ENCODE results near the gene DBP.

DBP gene

GRCh38 chr19:48619692-48620585, 17.2 kb downstream of the DBP start:
- TF ChIP-seq CTCF (IDR thresholded peaks at IDR 0.05; ENCODE audit: low read depth, low read length): no peak
- peak in 1 of 2 donors; percentile 52 for DNase-seq (ENCODE audit: low read depth in 2 of 2)
- H3K4me3 ChIP-seq (replicated peaks in 1 of 2; ENCODE audit: low read depth in 2 of 2, low read length in 2 of 2): peak overlapping the region; percentile 53 to 66

GRCh38 chr19:48618916-48619691, 18.1 kb downstream of the DBP start, which contains the start of the genes RPL18 and SPHK2:
TSS of gene RPL18 (minus strand) at chr19:48619178. CDS start at chr19:48619143, 35 bp downstream.
TSS of gene SPHK2 (plus strand) at chr19:48619506. CDS start at chr19:48620515, 1,009 bp downstream.
- DNase-seq (ENCODE audit: low read depth in 2 of 2): peak; percentile 100
- H3K4me3 ChIP-seq (replicated peaks in 1 of 2; ENCODE audit: low read depth in 2 of 2, low read length in 2 of 2): peak within 1 kb of the TSS; percentile 66 to 69
- no peak for TF ChIP-seq CTCF (IDR thresholded peaks at IDR 0.05; ENCODE audit: low read depth, low read length)

GRCh38 chr19:48618278-48618915, 18.8 kb downstream of the DBP start:
- DNase-seq (ENCODE audit: low read depth in 2 of 2): no peak
- peak overlapping the region; percentile 66 to 69 for H3K4me3 ChIP-seq (replicated peaks in 1 of 2; ENCODE audit: low read depth in 2 of 2, low read length in 2 of 2)
- TF ChIP-seq CTCF (IDR thresholded peaks at IDR 0.05; ENCODE audit: low read depth, low read length): no peak

GRCh38 chr19:48617146-48617937, 19.8 kb downstream of the DBP start:
- TF ChIP-seq CTCF (IDR thresholded peaks at IDR 0.05; ENCODE audit: low read depth, low read length): no peak
- H3K4me3 ChIP-seq (replicated peaks in 1 of 2; ENCODE audit: low read depth in 2 of 2, low read length in 2 of 2): peak overlapping the region; percentile 66 to 69
- peak in 1 of 2 donors; percentile 68 for DNase-seq (ENCODE audit: low read depth in 2 of 2)

- H3K4me3 ChIP-seq (replicated peaks in 1 of 2; ENCODE audit: low read depth in 2 of 2, low read length in 2 of 2): peak overlapping the region in 1 of 2 donors; percentile 66
- no peak for TF ChIP-seq CTCF (IDR thresholded peaks at IDR 0.05; ENCODE audit: low read depth, low read length)
- DNase-seq (ENCODE audit: low read depth in 2 of 2): no peak
Observed at GRCh38 chr19:48616491-48617056, 20.6 kb downstream of the DBP start.

Data from cardiac fibroblast (primary cell).